ENCODE results near the gene RTL10.

RTL10 gene

DNA sequence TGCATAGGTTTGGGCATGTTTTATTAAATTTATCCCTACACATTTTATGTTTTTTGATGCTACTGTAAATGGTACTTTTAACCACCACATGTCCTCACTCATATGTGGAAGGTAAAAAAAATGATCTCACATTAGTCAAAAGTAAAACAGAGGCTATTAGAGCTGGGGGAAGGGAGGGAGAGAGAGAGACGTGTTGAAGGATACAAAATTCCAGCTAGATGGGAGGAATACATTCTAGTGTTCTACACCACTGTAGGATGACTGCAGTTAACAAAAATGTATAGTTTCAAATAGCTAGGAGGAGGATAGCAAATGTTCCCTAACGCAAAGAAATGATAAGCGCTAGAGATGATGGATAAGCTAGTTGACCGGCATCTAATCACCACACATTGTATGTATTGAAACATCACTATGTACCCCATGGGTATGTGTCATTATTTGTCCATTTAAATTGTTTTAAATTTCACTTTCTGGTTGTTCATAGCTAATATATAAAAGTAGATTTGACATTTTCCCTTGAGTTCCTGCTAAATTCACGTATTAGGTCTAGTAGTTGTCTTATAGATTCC lies 9.9 kb upstream of the RTL10 start:
- H3K4me1 ChIP-seq (ENCODE audit: low read length), result no peaks in the 10 kb centered on the region
- TF ChIP-seq EZH2 (optimal IDR thresholded peaks at IDR 0.05; ENCODE audit: low read depth, low read length) (no peak), CTCF (IDR thresholded peaks at IDR 0.05; ENCODE audit: low read length) (no peak), EZH2phosphoT487 (IDR thresholded peaks at IDR 0.05; ENCODE audit: low read length) (no peak)

DNA sequence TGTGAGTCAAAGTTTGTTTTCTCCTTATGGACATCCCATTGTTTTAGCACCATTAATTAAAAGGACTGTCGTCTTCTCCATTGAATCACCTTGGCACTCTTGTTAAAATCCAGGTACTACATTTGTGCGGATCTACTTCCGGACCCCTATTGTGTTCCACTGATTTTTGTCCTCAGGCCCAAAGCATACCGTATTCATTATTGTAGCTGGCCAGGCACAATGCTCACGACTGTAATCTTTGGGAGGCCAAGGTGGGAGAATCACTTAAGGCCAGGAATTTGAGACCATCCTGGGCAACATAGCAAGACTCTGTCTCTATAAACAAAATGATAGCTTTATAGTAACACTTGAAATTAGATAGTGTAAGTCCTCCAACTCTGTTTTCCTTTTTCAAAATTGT lies 8.9 kb upstream of the RTL10 start:
- Histone ChIP-seq H3K27me3 (replicated peaks; ENCODE audit: insufficient read depth, low read length) (no peaks in the 10 kb centered on the region), H3K4me2 (ENCODE audit: low read depth, low read length) (no peak overlapping the region), H3K36me3 (replicated peaks; ENCODE audit: insufficient read depth, low read length) (no peaks in the 10 kb centered on the region), H4K20me1 (ENCODE audit: insufficient read depth, low read length) (no peaks in the 10 kb centered on the region), H3K79me2 (ENCODE audit: low read length) (no peaks in the 10 kb centered on the region), H3K4me1 (ENCODE audit: low read length) (no peaks in the 10 kb centered on the region), H3K9me3 (replicated peaks; ENCODE audit: insufficient read depth, low read length) (no peaks in the 10 kb centered on the region), H3K9me2 (replicated peaks; ENCODE audit: insufficient read depth, low read length) (no peaks in the 10 kb centered on the region), H2AFZ (ENCODE audit: low read length) (no peak overlapping the region), H3F3A (ENCODE audit: insufficient read depth, low read length) (no peaks in the 10 kb centered on the region), H3K27ac (ENCODE audit: low read length) (no peak overlapping the region), H3K9ac (ENCODE audit: low read length) (no peak overlapping the region), H3K4me3 (ENCODE audit: low read length) (no peak overlapping the region)
- DNase-seq, result no peak
- TF ChIP-seq EZH2phosphoT487 (IDR thresholded peaks at IDR 0.05; ENCODE audit: low read length), result no peak
- TF ChIP-seq CTCF (IDR thresholded peaks at IDR 0.05; ENCODE audit: low read length), result no peak
- no peak for TF ChIP-seq EZH2 (optimal IDR thresholded peaks at IDR 0.05; ENCODE audit: low read depth, low read length)

More for the DNA sequence above, 9.9 kb upstream of the RTL10 start:
- Histone ChIP-seq H3K36me3 (replicated peaks; ENCODE audit: insufficient read depth, low read length) (no peaks in the 10 kb centered on the region), H4K20me1 (ENCODE audit: insufficient read depth, low read length) (no peaks in the 10 kb centered on the region), H3K79me2 (ENCODE audit: low read length) (no peaks in the 10 kb centered on the region), H3K27ac (ENCODE audit: low read length) (no peak overlapping the region), H3F3A (ENCODE audit: insufficient read depth, low read length) (no peaks in the 10 kb centered on the region), H3K4me3 (ENCODE audit: low read length) (no peak overlapping the region), H3K9me2 (replicated peaks; ENCODE audit: insufficient read depth, low read length) (no peaks in the 10 kb centered on the region), H3K4me2 (ENCODE audit: low read depth, low read length) (no peak overlapping the region), H3K9me3 (replicated peaks; ENCODE audit: insufficient read depth, low read length) (no peaks in the 10 kb centered on the region), H2AFZ (ENCODE audit: low read length) (no peak overlapping the region), H3K9ac (ENCODE audit: low read length) (no peak overlapping the region), H3K27me3 (replicated peaks; ENCODE audit: insufficient read depth, low read length) (no peaks in the 10 kb centered on the region)
- DNase-seq, result no peak

DNA sequence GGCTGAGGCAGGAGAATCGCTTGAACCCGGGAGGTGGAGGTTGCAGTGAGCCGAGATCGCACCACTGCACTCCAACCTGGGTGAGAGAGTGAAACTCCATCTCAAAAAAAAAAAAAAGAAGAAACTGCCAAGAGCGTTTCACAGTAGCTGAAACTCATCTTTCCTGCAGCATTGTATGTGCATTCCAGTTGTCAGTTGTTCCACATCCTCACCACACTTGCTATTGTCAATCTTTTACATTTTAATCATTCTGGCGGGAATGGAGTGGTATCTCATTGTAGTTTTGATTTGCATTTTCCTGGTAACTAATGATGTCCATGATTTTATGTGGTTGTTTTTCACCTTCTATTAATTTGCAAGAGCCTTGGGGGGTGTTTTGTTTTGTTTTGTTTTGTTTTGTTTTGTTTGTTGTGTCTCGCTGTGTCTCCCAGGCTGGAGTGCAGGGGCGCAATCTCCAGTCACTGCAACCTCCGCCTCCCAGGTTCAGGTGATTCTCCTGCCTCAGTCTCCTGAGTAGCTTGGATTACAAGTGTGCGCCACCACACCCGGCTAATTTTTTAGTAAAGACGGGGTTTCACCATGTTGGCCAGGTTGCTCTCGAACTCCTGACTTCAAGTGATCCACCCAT lies 8.1 kb upstream of the RTL10 start:
- H3K27ac ChIP-seq (ENCODE audit: low read length), result no peak overlapping the region
- no peaks in the 10 kb centered on the region for H3F3A ChIP-seq (ENCODE audit: insufficient read depth, low read length)
- H3K9ac ChIP-seq (ENCODE audit: low read length), result no peak overlapping the region
- TF ChIP-seq EZH2phosphoT487 (IDR thresholded peaks at IDR 0.05; ENCODE audit: low read length), result no peak
- TF ChIP-seq CTCF (IDR thresholded peaks at IDR 0.05; ENCODE audit: low read length), result no peak
- TF ChIP-seq EZH2 (optimal IDR thresholded peaks at IDR 0.05; ENCODE audit: low read depth, low read length), result no peak
- H3K9me2 ChIP-seq (replicated peaks; ENCODE audit: insufficient read depth, low read length), result no peaks in the 10 kb centered on the region
- H3K79me2 ChIP-seq (ENCODE audit: low read length), result no peaks in the 10 kb centered on the region
- no peaks in the 10 kb centered on the region for H3K9me3 ChIP-seq (replicated peaks; ENCODE audit: insufficient read depth, low read length)
- no peaks in the 10 kb centered on the region for H3K4me1 ChIP-seq (ENCODE audit: low read length)
- no peak overlapping the region for H2AFZ ChIP-seq (ENCODE audit: low read length)
- no peak overlapping the region for H3K4me2 ChIP-seq (ENCODE audit: low read depth, low read length)
- no peaks in the 10 kb centered on the region for H3K27me3 ChIP-seq (replicated peaks; ENCODE audit: insufficient read depth, low read length)
- DNase-seq, result no peak
- H3K4me3 ChIP-seq (ENCODE audit: low read length), result no peak overlapping the region
- no peaks in the 10 kb centered on the region for H4K20me1 ChIP-seq (ENCODE audit: insufficient read depth, low read length)
- H3K36me3 ChIP-seq (replicated peaks; ENCODE audit: insufficient read depth, low read length), result no peaks in the 10 kb centered on the region

Measured in MM.1S (cell line).